Panc1 (cell line): Measurements from ENCODE around the gene RAPGEF3.

Source experiments
- CTCF ChIP-seq: fragments of 450-650 bp; IDR thresholded peaks from 2 replicates; pipeline ENCODE4 v1.5.1; 2017; ENCODE audit warnings: mild to moderate bottlenecking
- POLR2AphosphoS5 ChIP-seq: IDR thresholded peaks from 2 replicates; pipeline ENCODE4 v1.6.1; 2012; ENCODE audit warnings: mild to moderate bottlenecking, low read depth, low read length, moderate library complexity
- REST ChIP-seq, 2 experiments: IDR thresholded peaks; 2 replicates each; pipeline ENCODE4 v1.6.1; 2011 to 2012; ENCODE audit warnings: low read depth in 2 of 2, control low read depth in 1 of 2, low read length in 1 of 2, mild to moderate bottlenecking in 1 of 2, moderate library complexity in 1 of 2; ENCODE audit not compliant: insufficient read depth in 1 of 2
- SIN3A ChIP-seq: IDR thresholded peaks from 2 replicates; pipeline ENCODE4 v1.6.1; 2012; ENCODE audit warnings: low read depth, mild to moderate bottlenecking, low read length, moderate library complexity, borderline replicate concordance; ENCODE audit not compliant: insufficient read depth
- TCF7L2 ChIP-seq: IDR thresholded peaks from 2 replicates; pipeline ENCODE4 v1.6.1; 2011; ENCODE audit warnings: mild to moderate bottlenecking, low read depth, low read length, inconsistent platforms

DNA sequence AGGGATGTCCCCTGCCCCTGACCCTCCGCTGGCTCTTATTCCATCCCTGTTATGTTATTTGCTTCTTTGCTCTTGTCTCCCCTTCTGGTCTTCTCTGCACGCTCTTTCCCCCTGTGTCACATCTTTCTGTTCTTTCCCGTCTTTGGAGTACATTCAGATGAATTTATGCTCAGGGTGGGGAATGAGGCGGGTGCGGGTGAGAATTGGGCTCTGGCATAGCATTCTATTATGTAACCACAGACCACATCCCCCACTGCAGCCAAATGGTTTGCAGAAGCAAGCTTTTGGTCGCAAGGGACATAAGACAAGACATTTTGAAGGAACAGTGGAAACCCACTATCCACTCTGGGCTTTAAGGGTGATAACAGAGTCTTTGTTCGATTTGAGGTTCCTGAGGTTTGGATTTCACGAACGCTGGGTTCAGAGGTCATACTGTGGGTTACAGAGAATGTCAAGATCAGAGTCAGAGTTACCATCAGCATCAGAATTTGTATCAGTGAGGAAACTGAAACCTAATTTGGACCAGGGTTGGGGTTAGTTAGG is 37.2 kb downstream of the RAPGEF3 start:
- TF ChIP-seq SIN3A (no peak), CTCF (no peak), POLR2AphosphoS5 (no peak), REST (IDR thresholded peaks at IDR 0.05; ENCODE audit: insufficient read depth in 1 of 2, low read depth in 2 of 2, low read length in 1 of 2) (no peak), TCF7L2 (no peak)
